ENCODE data around the gene TARS3.
"Not testable (repeated sequence)": the region's sequence is repeated elsewhere in the genome, so short reads cannot be mapped to it uniquely, and the experiment has no call there.

TARS3 gene

GRCh38 chr15:101654171-101654570 is 70.1 kb downstream of the TARS3 start:
- DNase-seq (ENCODE audit: low spot score), result no peak

DNA sequence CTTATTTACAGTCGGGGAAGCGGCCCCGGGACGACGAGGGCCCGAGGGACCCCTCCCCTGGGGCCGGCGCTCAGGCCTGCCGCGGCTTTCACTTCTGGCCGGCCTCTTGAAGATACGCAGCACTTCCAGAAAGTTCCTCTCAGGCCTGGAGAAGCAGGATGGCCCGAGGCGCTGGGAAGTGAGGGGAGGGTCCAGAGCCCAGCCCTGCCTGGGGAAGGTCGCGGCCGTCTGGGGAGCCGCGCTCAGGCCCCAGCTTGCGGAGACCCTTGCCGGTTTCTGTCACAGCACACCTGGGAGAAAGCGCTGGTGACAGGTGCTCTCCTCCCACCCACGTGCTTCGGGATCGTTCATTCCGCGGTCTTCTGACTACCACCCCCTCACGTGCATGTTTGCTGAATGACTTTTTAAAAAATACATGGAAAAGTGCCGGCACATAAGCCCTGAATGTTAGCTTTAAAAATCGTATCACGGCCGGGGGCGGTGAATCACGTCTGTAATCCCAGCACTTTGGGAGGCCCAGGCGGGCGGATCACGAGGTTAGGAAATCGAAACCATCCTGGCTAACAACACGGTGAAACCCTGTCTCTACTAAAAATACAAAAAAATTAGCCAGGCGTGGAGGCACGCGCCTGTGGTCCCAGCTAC is 71.4 kb downstream of the TARS3 start:
- DNase-seq (ENCODE audit: low spot score), result no peak

GRCh38 chr15:101652098-101652785 is 72.0 kb downstream of the TARS3 start, which contains the start of gene TM2D3:
TSS of gene TM2D3 (minus strand) at chr15:101652381. CDS start at chr15:101652361, 20 bp downstream.
- DNase-seq (ENCODE audit: low spot score), result peak; percentile 95

GRCh38 chr15:101651554-101652097 is 72.6 kb downstream of the TARS3 start:
- DNase-seq (ENCODE audit: low spot score), result no peak

DNA sequence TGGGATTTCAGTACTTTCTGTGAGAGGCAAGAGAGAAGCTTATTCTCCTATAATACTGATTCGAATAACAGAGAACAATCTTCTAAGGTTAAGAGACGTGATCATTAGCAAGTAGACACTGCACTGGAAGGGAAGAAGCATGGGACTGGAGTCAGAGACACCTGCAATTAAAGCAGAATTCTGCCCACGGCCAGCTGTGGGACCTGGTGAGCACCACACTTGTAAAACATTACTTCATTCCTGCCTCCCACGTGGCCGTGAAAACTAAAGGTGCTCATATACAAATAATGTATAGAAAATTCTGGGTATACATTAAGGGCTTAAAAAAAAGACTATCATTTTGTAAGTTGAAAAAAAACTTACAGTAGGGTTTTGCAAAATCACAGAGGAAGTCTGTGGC is 74.1 kb downstream of the TARS3 start:
- no peak for DNase-seq (ENCODE audit: low spot score)

DNA sequence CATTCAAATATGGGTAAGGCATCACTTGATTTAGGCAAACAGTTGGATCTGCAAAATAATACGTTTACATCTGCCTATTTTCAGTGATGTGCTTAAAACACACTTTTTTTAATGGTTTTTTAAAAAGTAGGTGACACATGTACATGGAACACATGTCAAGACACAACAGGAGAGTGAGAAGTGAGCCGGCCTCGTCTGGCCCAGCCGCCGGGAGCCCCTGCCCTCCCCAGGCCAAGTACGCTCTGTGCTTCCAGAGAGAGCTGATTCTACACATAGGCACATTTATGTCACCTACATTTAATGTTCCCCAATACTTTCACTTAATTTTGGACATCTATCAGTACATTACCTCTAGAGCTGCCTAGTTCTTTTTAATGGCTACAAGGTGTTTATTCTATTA is 75.9 kb downstream of the TARS3 start:
- no peak for DNase-seq (ENCODE audit: low spot score)

DNA sequence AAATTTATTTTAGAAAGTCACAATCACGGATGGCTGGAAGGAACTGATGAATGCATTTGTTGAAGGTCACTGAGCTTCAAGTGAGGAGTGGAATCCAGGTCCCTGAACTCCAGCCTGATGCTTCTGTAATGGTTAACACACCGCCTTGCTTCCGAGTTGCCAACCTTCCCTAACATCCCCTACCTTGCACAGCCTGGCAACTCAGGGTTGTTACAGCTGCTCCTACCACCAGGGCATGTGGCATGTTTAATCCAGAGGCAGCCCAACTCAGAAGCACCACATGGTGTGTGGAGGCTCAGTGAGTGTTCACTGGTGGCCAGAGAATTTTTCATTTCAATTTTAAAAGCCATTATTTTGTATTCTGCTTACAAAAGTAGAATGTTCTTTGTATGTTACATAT is 77.0 kb downstream of the TARS3 start:
- no peak for DNase-seq (ENCODE audit: low spot score)

GRCh38 chr15:101646672-101647071 is 77.6 kb downstream of the TARS3 start:
- DNase-seq (ENCODE audit: low spot score), result peak; percentile 36

DNA sequence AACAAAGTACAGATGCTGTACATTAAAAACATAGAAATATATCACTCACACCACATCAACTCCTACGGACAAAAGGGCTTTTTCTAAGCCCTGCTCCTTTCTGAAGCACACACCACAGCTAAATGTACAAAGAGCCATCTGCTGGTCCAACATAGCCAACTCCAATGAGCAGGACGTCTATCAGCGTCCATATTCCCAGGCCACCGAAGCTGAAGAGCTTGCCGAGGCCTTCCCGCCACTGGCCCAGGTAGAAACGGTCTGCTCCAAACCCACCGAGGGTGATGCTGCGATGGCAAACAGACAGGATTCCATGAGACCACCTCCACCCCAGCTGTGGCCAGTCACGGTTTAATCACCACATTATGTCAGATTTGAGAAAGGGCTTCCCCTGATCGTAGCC is 81.9 kb downstream of the TARS3 start:
- no peak for DNase-seq (ENCODE audit: low spot score)

DNA sequence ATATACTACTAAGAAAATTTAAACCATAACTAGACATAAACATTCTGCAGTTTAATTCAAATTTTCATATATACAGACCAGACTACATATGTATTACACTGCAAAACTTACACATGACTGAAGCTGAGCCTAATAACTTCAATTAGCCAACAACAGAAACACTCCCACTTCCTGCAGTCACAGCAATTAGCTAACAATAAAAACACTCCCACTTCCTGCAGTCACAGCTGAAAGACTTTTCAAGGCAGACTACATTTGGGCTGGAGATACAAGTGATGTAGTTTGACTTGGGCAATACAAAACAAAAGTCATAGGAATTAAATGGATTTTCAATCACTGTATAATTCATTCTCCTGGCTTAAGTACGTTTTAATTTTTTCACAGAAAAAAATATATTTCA is 82.4 kb downstream of the TARS3 start:
- no peak for DNase-seq (ENCODE audit: low spot score)

DNA sequence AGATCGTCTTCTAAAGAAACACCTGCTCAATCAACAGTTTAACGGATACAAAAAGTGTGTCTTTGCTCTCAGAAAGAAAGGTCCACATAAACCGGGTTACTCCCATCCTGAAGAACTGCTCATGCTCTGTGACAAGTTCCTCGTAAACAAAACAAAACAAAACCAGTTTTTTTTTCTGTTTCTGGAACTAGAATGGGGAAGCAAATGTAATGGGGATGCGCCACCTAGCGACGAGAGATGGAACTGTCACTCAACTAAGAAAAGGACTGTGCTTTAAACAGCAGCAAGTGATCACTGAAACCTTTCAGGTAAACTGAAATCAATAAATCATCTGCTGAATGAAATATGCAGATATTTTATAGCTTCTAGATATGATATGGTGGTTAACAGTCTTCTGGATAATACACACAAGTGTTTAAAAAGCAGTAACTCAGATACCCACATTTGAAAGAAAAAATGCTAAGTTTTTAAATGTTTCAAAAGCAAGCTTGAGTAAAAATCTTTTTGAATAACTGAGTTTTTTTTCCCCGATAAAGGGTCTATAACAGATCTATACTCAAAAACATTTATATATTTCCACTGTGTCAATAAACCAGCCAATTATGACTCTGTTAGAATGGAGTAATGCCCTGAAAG is 83.0 kb downstream of the TARS3 start:
- DNase-seq (ENCODE audit: low spot score), result peak; percentile 76

- DNase-seq (ENCODE audit: low spot score), result no peak
These were observed 84.6 kb downstream of the TARS3 start for GRCh38 chr15:101639667-101640066.

- no peak for DNase-seq (ENCODE audit: low spot score)
These were observed 86.4 kb downstream of the TARS3 start for GRCh38 chr15:101637919-101638318.

GRCh38 chr15:101637516-101637915 is 86.8 kb downstream of the TARS3 start:
- no peak for DNase-seq (ENCODE audit: low spot score)

DNA sequence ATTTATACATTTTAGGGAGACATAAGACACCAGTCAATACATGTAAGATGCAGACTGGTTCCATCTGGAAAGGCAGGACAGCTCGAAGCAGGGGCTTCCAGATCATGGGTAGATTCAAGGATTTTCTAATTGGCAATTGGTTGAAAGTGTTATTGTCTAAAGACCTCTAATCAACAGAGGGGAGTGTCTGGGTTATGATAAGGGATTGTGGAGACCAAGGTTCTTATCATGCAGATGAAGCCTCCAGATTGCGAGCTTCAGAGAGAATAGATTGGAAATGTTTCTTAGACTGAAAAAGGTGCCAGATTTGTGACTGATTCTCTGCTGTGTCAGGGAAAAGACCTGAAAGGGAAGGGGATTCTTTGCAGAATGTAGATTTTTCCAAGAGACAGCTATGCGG is 87.2 kb downstream of the TARS3 start:
- DNase-seq (ENCODE audit: low spot score), result no peak

- no peak for DNase-seq (ENCODE audit: low spot score)
These were observed 88.1 kb downstream of the TARS3 start for GRCh38 chr15:101635944-101636727.

- no peak for DNase-seq (ENCODE audit: low spot score)
These were observed 90.9 kb downstream of the TARS3 start for GRCh38 chr15:101633356-101633755.

DNA sequence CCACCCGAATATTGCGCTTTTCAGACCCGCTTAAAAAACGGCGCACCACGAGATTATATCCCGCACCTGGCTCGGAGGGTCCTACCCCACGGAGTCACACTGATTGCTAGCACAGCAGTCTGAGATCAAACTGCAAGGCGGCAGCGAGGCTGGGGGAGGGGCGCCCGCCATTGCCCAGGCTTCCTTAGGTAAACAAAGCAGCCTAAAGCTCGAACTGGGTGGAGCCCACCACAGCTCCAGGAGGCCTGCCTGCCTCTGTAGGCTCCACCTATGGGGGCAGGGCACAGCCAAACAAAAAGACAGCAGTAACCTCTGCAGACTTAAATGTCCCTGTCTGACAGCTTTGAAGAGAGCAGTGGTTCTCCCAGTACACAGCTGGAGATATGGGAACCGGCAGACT is 97.5 kb downstream of the TARS3 start:
- DNase-seq (ENCODE audit: low spot score), result not testable (repeated sequence)

- no peak for DNase-seq (ENCODE audit: low spot score)
These were observed 98.3 kb downstream of the TARS3 start for GRCh38 chr15:101625980-101626379.

DNA sequence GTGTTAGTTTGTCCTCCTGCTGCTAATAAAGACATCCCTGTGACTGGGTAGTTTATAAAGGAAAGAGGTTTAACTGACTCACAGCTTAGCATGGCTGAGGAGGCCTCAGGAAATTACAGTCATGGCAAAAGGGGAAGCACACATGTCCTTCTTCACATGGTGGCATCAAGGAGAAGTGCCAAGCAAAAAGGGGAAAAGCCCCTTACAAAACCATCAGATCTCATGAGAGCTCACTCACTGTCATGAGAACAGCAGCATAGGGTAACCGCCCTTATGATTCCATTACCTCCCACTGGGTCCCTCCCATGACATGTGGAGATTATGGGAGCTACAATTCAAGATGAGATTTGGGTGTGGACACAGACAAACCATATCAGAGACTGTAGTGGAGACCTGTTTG is 99.1 kb downstream of the TARS3 start:
- no peak for DNase-seq (ENCODE audit: low spot score)

DNA sequence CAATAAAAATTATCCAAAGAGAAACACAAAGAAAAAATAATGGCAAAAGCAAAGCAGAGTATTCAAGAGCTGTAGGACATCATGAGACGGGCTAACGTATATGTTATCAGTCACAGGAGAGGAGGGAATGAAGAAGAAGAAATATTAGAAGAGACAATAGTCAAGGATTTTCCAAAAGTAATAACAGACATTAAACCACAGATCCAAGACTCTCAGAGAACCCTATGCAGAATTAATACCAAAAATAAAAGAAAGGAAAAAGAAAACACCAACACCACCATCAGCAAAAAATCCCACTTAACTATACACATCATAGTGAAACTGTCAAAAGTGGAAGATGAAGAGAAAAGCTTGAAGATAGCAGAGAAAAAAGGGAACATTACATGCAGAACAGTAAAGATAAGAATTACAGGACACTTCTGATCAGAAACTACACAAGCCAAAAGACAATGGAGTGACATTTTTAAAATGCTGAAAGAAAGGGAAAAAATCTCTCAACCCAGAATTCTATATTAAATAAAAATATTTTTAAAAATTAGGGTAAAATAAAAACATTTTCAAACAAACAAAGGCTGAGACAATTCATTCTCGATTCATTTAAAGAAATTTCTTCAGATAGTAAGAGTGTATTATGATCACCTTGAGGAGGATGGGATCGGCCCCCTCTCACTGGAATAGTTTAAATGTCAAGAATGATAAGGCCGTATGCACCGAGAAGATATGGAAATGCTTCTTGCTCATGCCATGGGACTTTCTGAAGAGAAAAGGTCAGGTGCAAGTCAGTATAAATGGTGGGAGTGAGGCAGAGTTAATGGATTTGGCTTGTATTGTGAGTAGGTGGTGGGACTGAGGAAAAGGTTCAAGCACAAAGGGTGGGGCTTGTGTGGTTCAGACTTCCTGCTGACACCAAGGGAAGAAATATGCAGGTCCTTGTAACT is 100.6 kb downstream of the TARS3 start:
- no peak for DNase-seq (ENCODE audit: low spot score)
